Activated naive CD8-positive, alpha-beta T cell (primary cell): ENCODE data around the gene KCTD13.
"Not testable (repeated sequence)": the region's sequence is repeated elsewhere in the genome, so short reads cannot be mapped to it uniquely, and the experiment has no call there.

Experiments used
- H3K27ac Mint-ChIP-seq: one replicate; pipeline ENCODE4 v1.8.0; 2021; ENCODE audit warnings: mixed read lengths
- H3K27me3 Mint-ChIP-seq: one replicate; pipeline ENCODE4 v1.8.0; 2021; ENCODE audit warnings: mixed read lengths
- H3K36me3 Mint-ChIP-seq: one replicate; pipeline ENCODE4 v1.8.0; 2021; ENCODE audit warnings: mixed read lengths
- H3K4me1 Mint-ChIP-seq: one replicate; pipeline ENCODE4 v1.8.0; 2021; ENCODE audit warnings: low read depth, mixed read lengths
- H3K4me3 Mint-ChIP-seq: one replicate; pipeline ENCODE4 v1.8.0; 2021; ENCODE audit warnings: mild to moderate bottlenecking, mixed read lengths
- H3K9me3 Mint-ChIP-seq: one replicate; pipeline ENCODE4 v1.8.0; 2021; ENCODE audit warnings: low read depth, mixed read lengths

Gene KCTD13

GRCh38 chr16:29921034-29921385 is 5.0 kb downstream of the KCTD13 start:
- Mint-ChIP-seq H3K4me1 (peaks cover 31% of the 10 kb centered on the region), H3K27me3 (no peaks in the 10 kb centered on the region), H3K9me3 (no peaks in the 10 kb centered on the region), H3K4me3 (peak overlapping the region; percentile 0), H3K36me3 (peaks cover 17% of the 10 kb centered on the region), H3K27ac (no peak overlapping the region)

GRCh38 chr16:29920288-29921033 is 5.6 kb downstream of the KCTD13 start:
- Mint-ChIP-seq H3K9me3 (no peaks in the 10 kb centered on the region), H3K4me3 (peak overlapping the region; percentile 0), H3K27ac (no peak overlapping the region), H3K36me3 (peaks cover 17% of the 10 kb centered on the region), H3K4me1 (peaks cover 31% of the 10 kb centered on the region), H3K27me3 (no peaks in the 10 kb centered on the region)

- no peak overlapping the region for H3K27ac Mint-ChIP-seq
- H3K4me1 Mint-ChIP-seq: peaks cover 15% of the 10 kb centered on the region
- H3K27me3 Mint-ChIP-seq: no peaks in the 10 kb centered on the region
- H3K36me3 Mint-ChIP-seq: peaks cover 13% of the 10 kb centered on the region
- no peak overlapping the region for H3K4me3 Mint-ChIP-seq
- H3K9me3 Mint-ChIP-seq: no peaks in the 10 kb centered on the region
Measured at GRCh38 chr16:29916979-29917378, 9.0 kb downstream of the KCTD13 start.

- Mint-ChIP-seq H3K27ac (peak overlapping the region; percentile 18), H3K36me3 (peaks cover 7% of the 10 kb centered on the region), H3K4me1 (peaks cover 7% of the 10 kb centered on the region), H3K4me3 (no peak overlapping the region), H3K27me3 (no peaks in the 10 kb centered on the region), H3K9me3 (no peaks in the 10 kb centered on the region)
Measured at GRCh38 chr16:29915590-29916247, 10.3 kb downstream of the KCTD13 start.

DNA sequence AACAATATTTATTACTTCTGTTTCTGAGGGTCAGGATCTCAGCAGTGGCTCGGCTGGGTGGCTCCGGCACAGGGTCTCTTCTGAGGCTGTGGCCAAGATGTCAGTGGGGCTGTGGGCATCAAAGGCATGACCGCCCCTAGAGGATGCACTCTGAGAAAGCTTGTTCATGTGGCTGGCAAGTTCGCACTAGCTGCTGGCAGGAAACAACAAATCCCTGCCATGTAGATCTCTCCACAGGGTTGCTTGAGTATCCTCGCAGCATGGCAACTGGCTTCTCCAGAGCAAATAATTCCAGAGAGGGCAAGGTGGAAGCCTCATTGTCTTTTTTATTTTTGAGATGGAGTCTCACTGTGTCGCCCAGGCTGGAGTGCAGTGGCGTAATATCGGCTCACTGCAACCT is 12.5 kb downstream of the KCTD13 start:
- H3K27me3 Mint-ChIP-seq: no peaks in the 10 kb centered on the region
- no peak overlapping the region for H3K4me3 Mint-ChIP-seq
- peaks cover 2% of the 10 kb centered on the region for H3K4me1 Mint-ChIP-seq
- H3K9me3 Mint-ChIP-seq: no peaks in the 10 kb centered on the region
- no peaks in the 10 kb centered on the region for H3K36me3 Mint-ChIP-seq
- no peak overlapping the region for H3K27ac Mint-ChIP-seq

DNA sequence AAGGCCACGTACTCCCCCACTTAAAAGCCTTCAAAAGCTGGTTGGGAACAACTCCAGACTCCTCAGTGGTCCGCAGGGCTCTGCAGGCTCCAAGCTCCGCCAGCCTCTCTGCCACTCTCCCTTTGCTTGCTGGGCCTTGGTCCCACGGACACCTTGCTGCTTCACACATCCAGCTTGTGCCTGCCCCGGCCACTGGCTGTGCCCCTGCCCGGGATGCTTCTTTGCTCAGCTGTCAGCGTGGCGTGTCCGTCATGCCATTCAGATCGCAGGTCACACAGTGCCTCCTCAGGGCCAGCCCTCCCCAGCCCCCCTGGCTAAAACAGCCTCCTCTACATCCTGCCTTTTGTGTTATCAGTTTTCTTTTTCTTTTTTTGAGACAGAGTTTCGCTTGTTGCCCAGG is 13.9 kb downstream of the KCTD13 start:
- no peaks in the 10 kb centered on the region for H3K9me3 Mint-ChIP-seq
- H3K4me1 Mint-ChIP-seq: peaks cover 2% of the 10 kb centered on the region
- no peak overlapping the region for H3K27ac Mint-ChIP-seq
- H3K27me3 Mint-ChIP-seq: no peaks in the 10 kb centered on the region
- H3K36me3 Mint-ChIP-seq: no peaks in the 10 kb centered on the region
- H3K4me3 Mint-ChIP-seq: no peak overlapping the region

- H3K9me3 Mint-ChIP-seq: no peaks in the 10 kb centered on the region
- no peaks in the 10 kb centered on the region for H3K36me3 Mint-ChIP-seq
- no peak overlapping the region for H3K27ac Mint-ChIP-seq
- no peak overlapping the region for H3K4me3 Mint-ChIP-seq
- no peaks in the 10 kb centered on the region for H3K27me3 Mint-ChIP-seq
- H3K4me1 Mint-ChIP-seq: peaks cover 2% of the 10 kb centered on the region
Measured at GRCh38 chr16:29911676-29912010, 14.4 kb downstream of the KCTD13 start.

- no peak overlapping the region for H3K4me3 Mint-ChIP-seq
- no peaks in the 10 kb centered on the region for H3K4me1 Mint-ChIP-seq
- H3K27me3 Mint-ChIP-seq: no peaks in the 10 kb centered on the region
- H3K36me3 Mint-ChIP-seq: no peaks in the 10 kb centered on the region
- no peaks in the 10 kb centered on the region for H3K9me3 Mint-ChIP-seq
- H3K27ac Mint-ChIP-seq: no peak overlapping the region
Measured at GRCh38 chr16:29910819-29911675, 15.0 kb downstream of the KCTD13 start.

DNA sequence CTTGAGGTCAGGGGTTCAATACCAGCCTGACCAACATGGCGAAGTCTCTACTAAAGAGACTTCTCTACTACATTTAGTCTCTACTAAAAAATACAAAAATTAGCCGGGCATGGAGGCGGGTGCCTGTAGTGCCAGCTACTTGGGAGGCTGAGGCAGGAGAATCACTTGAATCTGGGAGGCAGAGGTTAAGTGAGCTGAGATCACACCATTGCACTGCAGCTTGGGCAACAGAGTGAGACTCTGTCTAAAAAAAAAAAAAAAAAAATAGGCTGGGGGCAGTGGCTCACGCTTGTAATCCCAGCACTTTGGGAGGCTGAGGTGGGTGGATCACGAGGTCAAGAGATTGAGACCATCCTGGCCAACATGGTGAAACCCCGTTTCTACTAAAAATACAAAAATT is 16.2 kb downstream of the KCTD13 start:
- not testable (repeated sequence) for H3K27me3 Mint-ChIP-seq, H3K4me3 Mint-ChIP-seq, H3K9me3 Mint-ChIP-seq, H3K27ac Mint-ChIP-seq, H3K36me3 Mint-ChIP-seq, H3K4me1 Mint-ChIP-seq

DNA sequence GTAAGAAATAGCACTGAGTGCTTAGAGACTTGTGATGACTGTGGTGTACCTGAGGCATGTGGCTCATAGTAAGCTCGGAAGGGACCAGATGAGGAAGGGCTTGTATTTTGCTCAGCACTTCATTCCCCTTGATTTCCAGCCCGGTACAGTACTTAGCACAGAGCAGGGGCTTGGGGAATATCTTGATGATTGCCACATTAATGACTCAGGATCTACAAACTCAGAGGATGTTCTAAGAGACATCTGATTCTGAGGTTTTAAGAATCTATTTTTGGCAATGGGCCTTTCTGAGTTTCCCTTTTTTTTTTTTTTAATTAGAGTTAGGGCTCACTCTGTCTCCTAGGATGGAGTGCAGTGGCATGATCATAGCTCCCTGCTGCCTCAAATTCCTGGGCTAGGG is 16.6 kb downstream of the KCTD13 start:
- no peak overlapping the region for H3K27ac Mint-ChIP-seq
- no peaks in the 10 kb centered on the region for H3K36me3 Mint-ChIP-seq
- H3K27me3 Mint-ChIP-seq: no peaks in the 10 kb centered on the region
- H3K4me3 Mint-ChIP-seq: no peak overlapping the region
- H3K4me1 Mint-ChIP-seq: no peaks in the 10 kb centered on the region
- no peaks in the 10 kb centered on the region for H3K9me3 Mint-ChIP-seq

GRCh38 chr16:29908719-29909220 is 17.3 kb downstream of the KCTD13 start:
- H3K27ac Mint-ChIP-seq: no peak overlapping the region
- H3K27me3 Mint-ChIP-seq: no peaks in the 10 kb centered on the region
- H3K36me3 Mint-ChIP-seq: no peaks in the 10 kb centered on the region
- H3K4me1 Mint-ChIP-seq: no peaks in the 10 kb centered on the region
- H3K4me3 Mint-ChIP-seq: no peak overlapping the region
- H3K9me3 Mint-ChIP-seq: no peaks in the 10 kb centered on the region

DNA sequence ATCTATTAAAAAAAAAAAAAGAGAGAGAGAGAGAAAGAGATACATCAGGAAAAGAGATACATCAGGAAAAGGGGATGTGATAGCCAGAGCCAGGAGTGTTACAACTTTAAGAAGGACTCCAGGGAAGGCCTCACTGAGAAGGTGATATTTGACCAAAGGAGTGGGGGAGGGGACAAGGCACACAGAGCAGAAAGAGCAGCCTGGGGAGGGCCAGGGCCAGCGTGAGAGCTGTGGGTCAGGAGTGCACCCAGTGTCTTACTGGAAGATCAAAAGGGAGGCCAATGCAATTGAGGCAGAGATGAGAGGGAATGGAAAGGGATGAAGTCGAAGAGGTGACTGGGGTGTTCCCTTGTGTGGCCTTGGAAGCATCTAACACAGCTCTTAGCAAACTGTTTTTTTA is 18.1 kb downstream of the KCTD13 start:
- Mint-ChIP-seq H3K4me1 (peaks cover 2% of the 10 kb centered on the region), H3K9me3 (no peaks in the 10 kb centered on the region), H3K27ac (no peak overlapping the region), H3K36me3 (no peaks in the 10 kb centered on the region), H3K4me3 (no peak overlapping the region), H3K27me3 (no peaks in the 10 kb centered on the region)

GRCh38 chr16:29906520-29907244 is 19.3 kb downstream of the KCTD13 start:
- no peak overlapping the region for H3K4me3 Mint-ChIP-seq
- no peaks in the 10 kb centered on the region for H3K27me3 Mint-ChIP-seq
- H3K27ac Mint-ChIP-seq: no peak overlapping the region

DNA sequence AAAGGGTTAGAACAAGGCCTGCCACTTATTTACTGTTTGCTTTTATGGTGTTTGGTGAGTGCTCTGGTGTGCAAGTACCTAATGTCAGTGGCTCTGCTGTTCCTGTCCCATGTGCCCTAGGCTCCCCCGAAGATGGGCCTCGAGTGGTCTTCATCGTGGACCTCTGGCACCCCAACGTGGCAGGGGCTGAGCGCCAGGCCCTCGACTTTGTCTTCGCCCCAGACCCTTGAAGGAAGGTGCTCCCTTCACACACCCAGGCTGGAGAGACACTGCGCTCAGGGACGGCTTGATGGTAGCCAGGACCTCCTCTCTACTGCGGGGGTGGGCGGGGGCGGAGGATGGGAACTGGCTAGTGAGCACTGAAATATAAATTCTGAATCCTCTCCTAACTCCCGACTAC is 20.4 kb downstream of the KCTD13 start:
- Mint-ChIP-seq H3K27me3 (no peaks in the 10 kb centered on the region), H3K36me3 (no peaks in the 10 kb centered on the region), H3K4me3 (no peak overlapping the region), H3K27ac (no peak overlapping the region), H3K9me3 (no peaks in the 10 kb centered on the region), H3K4me1 (peaks cover 4% of the 10 kb centered on the region)

More at GRCh38 chr16:29906520-29907244, 19.3 kb downstream of the KCTD13 start:
- no peaks in the 10 kb centered on the region for H3K36me3 Mint-ChIP-seq
- H3K9me3 Mint-ChIP-seq: no peaks in the 10 kb centered on the region
- peaks cover 2% of the 10 kb centered on the region for H3K4me1 Mint-ChIP-seq

DNA sequence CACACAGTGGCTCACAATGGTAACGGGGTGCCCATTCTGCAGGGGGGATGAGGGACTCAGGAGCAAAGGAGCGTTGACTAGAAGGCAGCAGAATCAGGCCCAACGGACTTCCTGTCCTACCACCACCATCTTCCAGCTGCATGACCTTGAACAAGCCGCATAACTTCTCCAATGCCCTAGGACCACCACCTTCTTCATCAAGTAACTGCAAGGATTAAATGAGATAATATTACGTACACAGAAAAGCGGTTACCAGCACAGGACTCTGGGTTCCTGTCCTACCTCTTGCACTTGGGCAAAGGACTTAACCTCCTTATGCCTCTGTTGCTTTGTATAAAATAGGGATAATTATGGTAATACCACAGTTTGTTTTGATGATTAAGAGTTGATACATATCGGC is 21.1 kb downstream of the KCTD13 start:
- Mint-ChIP-seq H3K9me3 (no peaks in the 10 kb centered on the region), H3K4me1 (peaks cover 7% of the 10 kb centered on the region), H3K4me3 (no peak overlapping the region), H3K27me3 (no peaks in the 10 kb centered on the region), H3K36me3 (no peaks in the 10 kb centered on the region), H3K27ac (no peak overlapping the region)
